Endothelial cell of coronary artery (primary cell): ENCODE measurements around the gene SELE. TPM values are rescaled to one million over a fixed set of nuclear protein-coding genes. Genes with fewer than 3 reads are reported as not detected.

Source experiments
- total RNA-seq: library from RNA; depleted of rRNA; stranded (reverse); fragments of >200 nt; gene quantifications from 2 replicates; pipeline ENCODE4 v1.2.3, GENCODE V29; 2014

Gene SELE, protein sequence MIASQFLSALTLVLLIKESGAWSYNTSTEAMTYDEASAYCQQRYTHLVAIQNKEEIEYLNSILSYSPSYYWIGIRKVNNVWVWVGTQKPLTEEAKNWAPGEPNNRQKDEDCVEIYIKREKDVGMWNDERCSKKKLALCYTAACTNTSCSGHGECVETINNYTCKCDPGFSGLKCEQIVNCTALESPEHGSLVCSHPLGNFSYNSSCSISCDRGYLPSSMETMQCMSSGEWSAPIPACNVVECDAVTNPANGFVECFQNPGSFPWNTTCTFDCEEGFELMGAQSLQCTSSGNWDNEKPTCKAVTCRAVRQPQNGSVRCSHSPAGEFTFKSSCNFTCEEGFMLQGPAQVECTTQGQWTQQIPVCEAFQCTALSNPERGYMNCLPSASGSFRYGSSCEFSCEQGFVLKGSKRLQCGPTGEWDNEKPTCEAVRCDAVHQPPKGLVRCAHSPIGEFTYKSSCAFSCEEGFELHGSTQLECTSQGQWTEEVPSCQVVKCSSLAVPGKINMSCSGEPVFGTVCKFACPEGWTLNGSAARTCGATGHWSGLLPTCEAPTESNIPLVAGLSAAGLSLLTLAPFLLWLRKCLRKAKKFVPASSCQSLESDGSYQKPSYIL
- 3.2 and 5.4 TPM in 2 replicates for total RNA-seq

DNA sequence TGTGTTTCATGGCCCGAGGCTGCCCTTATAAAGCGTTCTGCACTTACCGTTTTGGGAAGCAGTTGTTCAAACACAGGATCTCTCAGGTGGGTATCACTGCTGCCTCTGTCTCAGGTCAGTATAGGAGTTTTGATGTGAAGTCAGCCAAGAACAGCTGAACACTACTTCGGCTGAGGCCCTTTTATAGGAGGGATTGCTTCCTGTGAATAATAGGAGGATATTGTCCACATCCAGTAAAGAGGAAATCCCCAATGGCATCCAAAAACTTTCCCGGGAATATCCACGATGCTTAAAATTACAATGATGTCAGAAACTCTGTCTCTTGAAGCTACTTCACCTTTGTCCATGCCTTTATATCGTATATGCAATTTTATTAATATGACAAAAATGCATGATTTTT is at the start of gene SELE:
TSS of gene SELE (minus strand) at position 156 of the 400 bp plus-strand sequence. CDS start 467 bp downstream, outside the sequence.

DNA sequence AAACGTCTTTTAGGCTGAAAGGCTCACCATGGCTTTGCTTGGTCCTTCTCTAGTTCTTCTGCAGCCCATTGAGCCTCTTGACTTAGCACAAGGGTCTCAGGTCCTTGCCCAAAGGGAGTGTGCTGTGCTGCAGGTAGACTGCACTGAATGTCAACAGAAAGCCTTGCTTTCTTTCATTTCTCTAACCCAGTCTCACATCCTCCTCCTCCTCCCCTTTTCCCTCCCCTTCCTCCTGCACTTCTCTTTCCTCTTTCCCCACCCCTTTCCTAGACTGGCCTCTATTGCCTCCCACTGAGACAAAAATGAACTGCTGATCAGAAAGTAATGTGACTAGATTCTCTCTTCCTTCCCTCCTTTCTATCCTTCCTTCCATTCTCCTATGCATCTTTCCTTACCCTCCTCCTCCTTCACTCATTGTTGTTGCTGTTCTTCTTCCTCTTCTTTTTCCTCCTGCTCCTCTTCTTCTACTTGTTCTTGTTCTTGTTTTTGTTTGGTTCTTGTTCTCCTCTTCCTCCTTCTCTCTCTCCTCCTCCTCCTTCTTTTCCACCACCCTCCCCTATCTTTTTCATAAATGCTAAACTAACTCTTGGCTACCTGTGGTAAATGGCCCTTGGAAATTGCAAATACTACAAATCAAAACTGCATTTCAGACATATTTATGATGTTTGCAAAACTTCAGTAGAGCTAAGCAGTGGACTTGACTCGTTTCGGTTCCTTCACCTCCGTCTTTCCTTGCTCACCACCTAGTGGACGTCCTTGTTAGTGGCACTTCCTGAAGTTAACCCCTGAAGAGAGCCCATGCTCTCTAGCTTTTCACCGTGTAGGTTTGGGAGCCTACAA is 22.2 kb downstream of the SELE start, which contains the start of gene SELL:
TSS of gene SELL (minus strand) at position 152 of the 840 bp plus-strand sequence. CDS start at position 30, 122 bp downstream.

Other genes with a start within 250 kb of the SELE start
- 6.0 and 8.5 TPM in 2 replicates for gene SLC19A2, start 248.1 kb downstream of the SELE start, total RNA-seq
- gene F5, start 147.6 kb downstream of the SELE start, total RNA-seq: under 0.01 TPM in 1 of 2 replicates, not detected in the other
- 0.47 and 4.1 TPM in 2 replicates for gene SELP, start 104.0 kb downstream of the SELE start, total RNA-seq
- gene SELL, start 22.5 kb downstream of the SELE start, total RNA-seq: 0.56 and 2.1 TPM in 2 replicates
- 5.6 and 6.7 TPM in 2 replicates for gene METTL18, start 60.8 kb upstream of the SELE start, total RNA-seq
- 4.2 and 6.8 TPM in 2 replicates for gene SCYL3, start 159.8 kb upstream of the SELE start, total RNA-seq